Measurements from ENCODE around the gene QDPR.
"Not testable (repeated sequence)": the region's sequence is repeated elsewhere in the genome, so short reads cannot be mapped to it uniquely, and the experiment has no call there.

The QDPR gene

DNA sequence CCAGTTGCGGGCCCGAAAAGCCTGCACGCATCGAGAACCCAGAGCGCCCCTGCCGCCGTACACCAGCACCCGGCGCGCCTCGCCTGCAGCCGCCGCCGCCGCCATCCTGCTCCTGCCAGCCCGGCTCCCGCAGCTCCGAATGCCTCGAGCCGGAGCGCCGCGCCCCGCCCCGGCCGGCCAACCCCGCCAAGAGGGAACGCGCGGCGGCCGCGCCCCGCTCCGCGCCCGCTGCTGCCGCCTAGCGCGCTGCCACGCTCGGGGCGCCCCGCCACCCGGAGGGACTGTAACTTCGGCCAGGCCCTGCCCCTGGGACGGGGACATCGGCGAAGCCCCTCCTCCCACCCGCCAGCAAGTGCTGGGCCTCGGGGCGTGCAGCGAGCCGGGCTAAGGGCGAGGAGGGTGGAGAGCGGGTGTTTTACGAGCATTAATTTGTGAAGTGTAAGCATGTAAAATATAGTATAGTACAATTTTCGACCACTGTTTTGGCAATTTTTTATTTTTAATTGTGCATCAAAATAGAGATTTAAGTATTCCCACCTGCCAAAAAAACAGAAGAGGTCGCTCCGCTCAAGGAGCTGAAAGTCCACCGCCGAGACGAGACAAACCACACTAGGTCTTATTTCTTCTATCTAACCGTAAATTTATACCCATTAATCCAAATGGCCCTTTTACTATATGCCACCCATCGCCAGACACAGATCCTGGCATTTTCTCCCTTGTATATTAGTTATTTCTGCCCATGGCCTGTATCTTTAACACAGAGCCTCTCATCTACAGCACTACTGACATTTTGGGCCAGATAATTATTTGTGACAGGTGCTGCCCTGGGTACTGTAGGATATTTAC is at the start of gene QDPR:
Gene QDPR (minus strand): TSS at position 141 of the 846 bp plus-strand sequence. CDS start 36 bp downstream, at position 105.
- peak; percentile 8 for DNase-seq

- DNase-seq = no peak
Observed at GRCh38 chr4:17561195-17561909, 49.5 kb upstream of the QDPR start.

- no peak for DNase-seq
Observed at GRCh38 chr4:17560065-17560673, 48.3 kb upstream of the QDPR start.

DNA sequence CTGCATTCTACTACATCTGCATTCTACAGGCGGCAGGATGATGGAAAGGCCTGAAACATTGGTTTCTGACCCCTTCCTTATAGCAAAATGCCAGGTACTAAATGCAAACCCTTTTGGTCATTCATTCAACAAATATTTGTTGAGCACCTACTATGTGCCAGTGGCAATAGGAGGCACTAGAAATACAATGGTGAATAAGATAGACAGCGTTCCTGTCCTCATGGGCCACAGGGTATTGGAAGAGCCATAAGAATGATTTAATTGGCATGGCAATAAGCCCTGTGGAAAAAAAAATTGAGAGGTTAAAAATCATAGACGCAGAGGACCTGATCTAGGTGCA is 47.8 kb upstream of the QDPR start:
- no peak for DNase-seq

GRCh38 chr4:17558941-17559708 is 47.2 kb upstream of the QDPR start:
- no peak for DNase-seq

- no peak for DNase-seq
Observed at GRCh38 chr4:17557880-17558279, 46.0 kb upstream of the QDPR start.

- DNase-seq = no peak
Observed at GRCh38 chr4:17556498-17556897, 44.6 kb upstream of the QDPR start.

DNA sequence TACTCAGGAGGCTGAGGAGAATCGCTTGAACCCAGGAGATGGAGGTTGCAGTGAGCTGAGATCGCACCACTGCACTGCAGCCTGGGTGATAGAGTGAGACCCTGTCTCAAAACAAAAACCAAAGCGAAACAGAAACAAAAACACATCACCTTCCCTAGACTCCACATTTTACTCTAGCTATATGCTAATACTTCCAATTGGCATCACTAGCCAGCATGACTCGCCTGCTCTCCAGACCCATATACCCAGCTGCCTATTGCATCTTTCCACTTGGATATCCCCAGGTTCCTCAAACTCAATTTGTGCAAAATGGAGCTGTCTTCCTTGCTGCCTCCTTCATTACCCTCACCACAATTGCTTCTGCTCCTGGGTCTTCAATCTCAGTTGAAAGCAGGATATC is 42.7 kb upstream of the QDPR start:
- no peak for DNase-seq

DNA sequence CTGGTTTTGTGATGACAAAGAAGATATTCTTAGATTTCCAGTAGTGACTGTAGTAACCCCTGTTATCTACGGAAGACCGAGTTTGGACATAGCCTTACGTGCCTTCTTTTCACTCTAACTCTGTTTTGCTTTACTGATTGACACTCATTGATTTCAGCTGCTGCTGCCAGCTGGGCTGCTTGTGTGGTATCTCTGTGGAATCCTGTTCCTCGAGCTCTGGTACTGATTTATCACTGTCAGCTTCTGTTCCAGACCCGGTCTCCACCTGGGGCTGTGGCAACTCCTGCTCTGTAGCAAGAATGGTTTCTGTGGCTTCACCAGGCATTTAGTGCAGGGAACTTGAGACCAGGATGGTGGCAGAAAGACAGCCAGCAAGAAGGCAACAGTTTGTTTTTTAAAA is 40.5 kb upstream of the QDPR start:
- DNase-seq = no peak

DNA sequence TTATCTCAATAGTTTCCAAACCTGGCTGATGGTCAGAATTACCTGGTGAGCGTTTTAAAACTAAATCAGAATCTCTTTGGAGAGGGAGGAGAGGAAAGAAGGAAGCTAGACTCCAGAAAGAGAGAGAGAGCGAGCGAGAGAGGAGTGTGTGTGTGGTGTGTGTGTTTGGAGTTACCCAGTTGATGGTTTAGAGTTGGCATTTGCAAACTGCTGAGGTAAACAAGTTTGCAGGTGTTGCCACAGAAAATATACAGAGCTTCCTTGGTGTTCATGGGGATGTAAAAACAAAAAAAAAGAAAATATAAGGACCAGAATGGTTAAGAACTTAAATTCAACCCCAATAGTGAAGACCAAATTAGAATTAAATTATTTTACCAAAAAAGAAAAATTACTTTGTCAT is 38.7 kb upstream of the QDPR start:
- DNase-seq = no peak

GRCh38 chr4:17546678-17547077 is 34.8 kb upstream of the QDPR start:
- no peak for DNase-seq

- no peak for DNase-seq
Observed at GRCh38 chr4:17546222-17546621, 34.3 kb upstream of the QDPR start.

DNA sequence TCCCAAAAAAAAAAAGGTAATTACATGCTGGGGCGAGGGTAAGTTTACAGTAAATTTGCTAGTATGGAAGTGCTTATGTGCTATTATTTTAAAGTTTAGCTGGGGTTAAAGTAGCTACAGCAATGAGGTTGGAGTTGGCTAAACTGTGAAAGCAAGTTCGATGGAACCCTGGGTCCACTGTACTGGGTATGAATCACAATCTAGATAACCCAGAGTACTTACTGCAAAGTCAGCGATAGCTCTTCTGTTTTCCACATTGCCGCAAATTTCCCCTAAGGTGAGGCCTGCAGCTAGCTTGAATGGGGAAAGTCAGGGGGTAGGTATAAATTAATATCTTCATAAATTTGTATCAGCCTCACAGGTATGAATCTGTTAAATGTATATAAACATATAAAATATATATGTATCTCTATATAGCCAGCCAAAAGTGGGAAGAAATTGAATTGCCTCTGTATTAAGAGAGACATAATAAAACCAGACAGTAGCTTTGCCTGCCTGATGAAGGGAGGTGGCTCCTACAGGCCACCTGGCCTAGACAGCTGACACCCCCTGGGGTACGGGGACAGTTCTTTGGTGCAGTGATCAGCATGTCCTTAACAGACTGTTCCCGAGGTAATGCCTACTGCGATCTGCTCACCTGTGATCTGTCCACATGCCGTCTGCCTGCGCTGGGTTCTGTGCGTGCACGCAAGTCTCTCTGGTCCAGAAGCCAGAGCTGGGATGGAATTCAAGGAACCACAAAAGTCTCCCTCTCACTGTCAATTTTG is 33.7 kb upstream of the QDPR start:
- DNase-seq = no peak

- no peak for DNase-seq
Observed at GRCh38 chr4:17544831-17545234, 32.9 kb upstream of the QDPR start.

GRCh38 chr4:17544205-17544604 is 32.3 kb upstream of the QDPR start:
- DNase-seq = no peak

- DNase-seq = not testable (repeated sequence)
Observed at GRCh38 chr4:17537060-17537459, 25.2 kb upstream of the QDPR start.

DNA sequence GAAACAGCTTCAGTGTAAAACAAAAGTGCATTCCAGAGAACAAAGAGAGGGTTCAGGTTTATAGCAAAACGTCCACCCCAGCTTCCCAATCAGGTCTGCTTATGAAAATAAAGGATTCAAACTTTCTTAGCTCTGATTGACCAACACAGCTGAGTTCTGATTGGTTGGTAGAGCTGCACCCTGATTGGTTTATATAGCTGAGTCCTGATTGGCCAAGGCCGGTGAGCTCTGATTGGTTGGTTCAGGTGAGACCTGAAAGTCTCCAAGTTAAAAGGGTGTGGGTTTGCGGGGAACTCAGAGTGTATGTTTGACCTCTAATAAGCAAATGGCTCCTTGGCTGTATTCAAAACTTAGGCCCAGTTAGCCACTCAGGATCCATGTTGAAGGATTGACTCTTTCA is 24.0 kb upstream of the QDPR start:
- DNase-seq = no peak

DNA sequence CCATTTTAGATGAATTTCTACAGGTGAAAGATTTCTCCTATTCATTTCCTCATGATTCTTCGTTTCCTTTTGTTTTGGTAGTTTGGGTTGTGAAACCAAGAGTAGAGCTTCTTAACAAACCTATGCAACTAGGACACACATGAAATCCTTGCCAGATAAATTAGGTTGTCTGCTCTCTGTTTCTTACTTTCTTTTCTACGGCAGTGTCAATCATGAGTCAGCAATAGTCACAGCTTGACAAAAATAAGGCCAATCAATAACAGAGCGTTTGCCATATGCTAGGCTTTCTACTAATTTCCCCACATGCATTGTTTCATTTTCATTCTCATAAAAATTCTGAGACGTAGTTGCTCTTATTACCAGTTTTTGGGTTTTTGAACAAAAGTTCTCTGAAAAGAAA is 23.4 kb upstream of the QDPR start:
- no peak for DNase-seq

GRCh38 chr4:17534705-17535104 is 22.8 kb upstream of the QDPR start:
- DNase-seq = no peak

- no peak for DNase-seq
Observed at GRCh38 chr4:17531538-17532285, 19.8 kb upstream of the QDPR start.

GRCh38 chr4:17528551-17529165 is 16.8 kb upstream of the QDPR start:
- no peak for DNase-seq
